H1 (cell line): Measurements from ENCODE around the gene DCDC2. TPM values are rescaled to one million over a fixed set of nuclear protein-coding genes. Genes with fewer than 3 reads are reported as not detected.

Experiments used
- CTCF ChIA-PET: fragments of 300-600 bp; sonication (Branson Sonifier 250); formaldehyde crosslinking; loops from one replicate; lab custom pipeline; 2021; ENCODE audit not compliant: partially characterized antibody; lab: Charles Lee
- POLR2A ChIA-PET: fragments of 300-600 bp; sonication (Branson Sonifier 250); formaldehyde crosslinking; loops from one replicate; lab custom pipeline; 2021; ENCODE audit warnings: inconsistent platforms; ENCODE audit not compliant: partially characterized antibody; lab: Charles Lee
- DNase-seq, 2 experiments: peaks; one replicate each; pipeline versions ENCODE4 v3.0.0 to v3.0.0-alpha.2; 2010 to 2022; ENCODE audit warnings: low spot score in 2 of 2, low read depth in 1 of 2, mixed read lengths in 1 of 2
- FAIRE-seq: peaks from 2 replicates; lab custom pipeline; 2011; peaks lifted over from hg19 to GRCh38; lab: Jason Lieb, UNC
- H2AFZ ChIP-seq: 2 replicates; pipeline ENCODE4 v1.8.1; 2012; ENCODE audit warnings: low read length, inconsistent platforms
- H2AK5ac ChIP-seq: 2 replicates; pipeline ENCODE4 v1.6.1; 2013; ENCODE audit warnings: low read depth, low read length
- H2BK120ac ChIP-seq: replicated peaks from 2 replicates; pipeline ENCODE3; 2013; ENCODE audit warnings: low read depth, low read length, inconsistent platforms
- H2BK12ac ChIP-seq: 2 replicates; pipeline ENCODE4 v1.6.1; 2013; ENCODE audit warnings: low read depth, low read length
- H2BK15ac ChIP-seq: 2 replicates; pipeline ENCODE4 v1.6.1; 2013; ENCODE audit warnings: low read length
- H2BK20ac ChIP-seq: 2 replicates; pipeline ENCODE4 v1.6.1; 2013; ENCODE audit warnings: low read length
- H2BK5ac ChIP-seq: 2 replicates; pipeline ENCODE4 v1.6.1; 2013; ENCODE audit warnings: low read depth, low read length
- H3K14ac ChIP-seq: 2 replicates; pipeline ENCODE4 v1.6.1; 2013; ENCODE audit warnings: inconsistent platforms; ENCODE audit not compliant: insufficient read length
- H3K18ac ChIP-seq: 2 replicates; pipeline ENCODE4 v1.6.1; 2013; ENCODE audit warnings: low read length; ENCODE audit errors: extremely low read depth
- H3K23ac ChIP-seq: 2 replicates; pipeline ENCODE4 v1.6.1; 2013; ENCODE audit warnings: inconsistent platforms; ENCODE audit not compliant: insufficient read length
- H3K23me2 ChIP-seq: 2 replicates; pipeline ENCODE4 v1.6.1; 2013; ENCODE audit warnings: low read depth, low read length
- H3K27ac ChIP-seq: 2 replicates; pipeline ENCODE4 v1.6.1; 2011; ENCODE audit warnings: low read depth, low read length, inconsistent platforms
- H3K27me3 ChIP-seq, 4 experiments: replicated peaks in 1 of 4; 1 replicate in 1 of 4; 2 replicates in 3 of 4; pipeline versions ENCODE4 v1.6.1 to v1.8.1; 2011 to 2013; ENCODE audit warnings: low read length in 3 of 4, mild to moderate bottlenecking in 3 of 4, inconsistent platforms in 2 of 4, mixed read lengths in 2 of 4, moderate library complexity in 1 of 4; ENCODE audit not compliant: control insufficient read depth in 3 of 4, insufficient read depth in 3 of 4; ENCODE audit errors: extremely low read depth in 1 of 4
- H3K36me3 ChIP-seq, 4 experiments: 2 replicates each; pipeline versions ENCODE4 v1.6.1 to v1.8.1; 2011 to 2013; ENCODE audit warnings: mild to moderate bottlenecking in 4 of 4, low read length in 3 of 4, moderate library complexity in 2 of 4, control low read depth in 1 of 4, inconsistent platforms in 1 of 4; ENCODE audit not compliant: insufficient read depth in 4 of 4, control insufficient read depth in 2 of 4
- H3K4ac ChIP-seq: replicated peaks from 2 replicates; pipeline ENCODE3; 2013; ENCODE audit warnings: low read length, low read depth, mixed read lengths, inconsistent platforms; ENCODE audit not compliant: insufficient read length
- H3K4me1 ChIP-seq, 4 experiments: replicated peaks in 1 of 4; 1 replicate in 1 of 4; 2 replicates in 3 of 4; pipeline versions ENCODE4 v1.6.1 to v1.8.1; 2011 to 2013; ENCODE audit warnings: low read length in 3 of 4, inconsistent platforms in 2 of 4, mixed read lengths in 1 of 4; ENCODE audit not compliant: insufficient read depth in 4 of 4, control insufficient read depth in 3 of 4
- H3K4me2 ChIP-seq, 2 experiments: 2 replicates each; pipeline versions ENCODE4 v1.6.1 to v1.8.1; 2011 to 2013; ENCODE audit warnings: low read depth in 2 of 2, low read length in 2 of 2, control low read depth in 1 of 2, inconsistent platforms in 1 of 2, mild to moderate bottlenecking in 1 of 2; ENCODE audit not compliant: insufficient read depth in 1 of 2
- H3K4me3 ChIP-seq, 4 experiments: fragments of 200-600, 300-600 bp in 1 of 4; sonication (generic), shearing (Covaris generic), sonication (Bioruptor Twin) in 1 of 4; 2 replicates each; pipeline versions ENCODE4 v1.5.1 to v1.8.1; 2011 to 2016; ENCODE audit warnings: low read length in 4 of 4, low read depth in 3 of 4, control low read depth in 2 of 4, inconsistent platforms in 2 of 4, mild to moderate bottlenecking in 2 of 4, mixed read lengths in 1 of 4, moderate library complexity in 1 of 4; ENCODE audit not compliant: insufficient read depth in 2 of 4; ENCODE audit errors: extremely low read depth in 1 of 4
- H3K56ac ChIP-seq: replicated peaks from 2 replicates; pipeline ENCODE3; 2013; ENCODE audit warnings: low read depth, mild to moderate bottlenecking, mixed read lengths, low read length, inconsistent platforms; ENCODE audit not compliant: insufficient read length
- H3K79me1 ChIP-seq: 2 replicates; pipeline ENCODE4 v1.6.1; 2013; ENCODE audit warnings: low read depth, low read length, control low read depth
- H3K79me2 ChIP-seq, 2 experiments: 2 replicates each; pipeline versions ENCODE4 v1.6.1 to v1.8.1; 2012 to 2013; ENCODE audit warnings: low read length in 2 of 2, mild to moderate bottlenecking in 2 of 2, inconsistent platforms in 1 of 2; ENCODE audit not compliant: insufficient read depth in 2 of 2, control insufficient read depth in 1 of 2
- H3K9ac ChIP-seq, 4 experiments: replicated peaks in 1 of 4; 1 replicate in 1 of 4; 2 replicates in 3 of 4; pipeline versions ENCODE4 v1.6.1 to v1.8.1; 2011 to 2013; ENCODE audit warnings: low read depth in 3 of 4, low read length in 3 of 4, control low read depth in 2 of 4, mild to moderate bottlenecking in 2 of 4, moderate library complexity in 2 of 4, inconsistent platforms in 1 of 4; ENCODE audit errors: extremely low read depth in 1 of 4
- H3K9me3 ChIP-seq, 2 experiments: 2 replicates each; pipeline versions ENCODE4 v1.6.1 to v1.8.1; 2012 to 2013; ENCODE audit warnings: mild to moderate bottlenecking in 2 of 2, moderate library complexity in 2 of 2, control low read depth in 1 of 2, inconsistent platforms in 1 of 2, low read depth in 1 of 2, low read length in 1 of 2, mixed read lengths in 1 of 2; ENCODE audit not compliant: insufficient read depth in 2 of 2
- H4K20me1 ChIP-seq, 2 experiments: replicated peaks in 1 of 2; 2 replicates each; pipeline versions ENCODE3 to v1.8.1; 2011 to 2013; ENCODE audit warnings: inconsistent platforms in 2 of 2, low read length in 2 of 2, mild to moderate bottlenecking in 1 of 2; ENCODE audit not compliant: insufficient read depth in 2 of 2, control insufficient read depth in 1 of 2
- H4K5ac ChIP-seq: 2 replicates; pipeline ENCODE4 v1.6.1; 2013; ENCODE audit warnings: low read length, low read depth, mixed read lengths, inconsistent platforms; ENCODE audit not compliant: insufficient read length
- H4K8ac ChIP-seq: 2 replicates; pipeline ENCODE4 v1.8.0; 2013; ENCODE audit warnings: mild to moderate bottlenecking, moderate library complexity, low read length, inconsistent platforms; ENCODE audit not compliant: insufficient read depth; ENCODE audit errors: extremely low read depth
- H4K91ac ChIP-seq: replicated peaks from 2 replicates; pipeline ENCODE3; 2013; ENCODE audit warnings: low read length, mixed read lengths, inconsistent platforms; ENCODE audit not compliant: insufficient read length
- BACH1 ChIP-seq: IDR thresholded peaks from 2 replicates; pipeline ENCODE4 v1.6.1; 2012; ENCODE audit warnings: low read length, improper control_type of control experiment
- EZH2 ChIP-seq: fragments of 200-600 bp; sonication (generic); IDR thresholded peaks from 2 replicates; pipeline ENCODE4 v1.7.1; 2012; ENCODE audit warnings: low read depth, mild to moderate bottlenecking, moderate library complexity, low read length, inconsistent platforms; ENCODE audit not compliant: severe bottlenecking
- GTF2F1 ChIP-seq: IDR thresholded peaks from 2 replicates; pipeline ENCODE4 v1.6.1; 2012; ENCODE audit warnings: low read depth, low read length, improper control_type of control experiment, borderline replicate concordance
- HDAC6 ChIP-seq: IDR thresholded peaks from one replicate; pipeline ENCODE4 v1.7.1; 2012; ENCODE audit warnings: low read depth, mild to moderate bottlenecking, inconsistent platforms, low read length, moderate library complexity
- POLR2AphosphoS5 ChIP-seq: IDR thresholded peaks from 2 replicates; pipeline ENCODE4 v1.6.1; 2011; ENCODE audit warnings: low read depth, low read length
- RBBP5 ChIP-seq: IDR thresholded peaks from 2 replicates; pipeline ENCODE4 v1.7.1; 2012; ENCODE audit warnings: low read depth, mild to moderate bottlenecking, inconsistent platforms, low read length, moderate library complexity, borderline replicate concordance
- RXRA ChIP-seq: IDR thresholded peaks from 2 replicates; pipeline ENCODE4 v1.6.1; 2011; ENCODE audit warnings: low read depth, mild to moderate bottlenecking, low read length, moderate library complexity; ENCODE audit not compliant: insufficient read depth
- SIRT6 ChIP-seq: IDR thresholded peaks from one replicate; pipeline ENCODE4 v1.7.1; 2012; ENCODE audit warnings: low read length, inconsistent platforms
- SP4 ChIP-seq: IDR thresholded peaks from 2 replicates; pipeline ENCODE4 v1.6.1; 2012; ENCODE audit warnings: low read length, inconsistent platforms
- SUZ12 ChIP-seq: fragments of 200-600 bp; sonication (generic); IDR thresholded peaks from 2 replicates; pipeline ENCODE4 v1.6.1; 2012; ENCODE audit warnings: mild to moderate bottlenecking, inconsistent platforms, low read length, moderate library complexity, mixed read lengths
- TAF7 ChIP-seq: optimal IDR thresholded peaks from 2 replicates; pipeline ENCODE3; 2011; ENCODE audit warnings: low read depth, mild to moderate bottlenecking, inconsistent platforms, low read length, moderate library complexity, borderline replicate concordance
- WGBS, 2 experiments: shearing (Covaris generic) in 1 of 2; methylation state at CpG; one replicate each; pipeline versions ENCODE4 v1.1.6 to v1.1.7; 2013 to 2015; ENCODE audit warnings: low lambda C conversion rate in 2 of 2, mixed read lengths in 2 of 2, inconsistent platforms in 1 of 2, low coverage in 1 of 2, missing lambda C conversion rate in 1 of 2; ENCODE audit not compliant: insufficient replicate concordance in 2 of 2, insufficient coverage in 1 of 2, insufficient read length in 1 of 2; ENCODE audit errors: extremely low coverage in 1 of 2, missing lambda C conversion rate in 1 of 2; 5-methylcytosine and 5-hydroxymethylcytosine counted together
- polyA plus RNA-seq, 7 experiments: library from polyadenylated mRNA; depleted of rRNA in 3 of 7; stranded (reverse) in 5 of 7; unstranded in 2 of 7; fragments of >200 nt in 5 of 7; fragments of 200-250 nt in 2 of 7; gene quantifications; 1 replicate in 5 of 7; 2 replicates in 1 of 7; 4 replicates in 1 of 7; pipeline versions ENCODE4 v1.2.1 to v1.2.3, GENCODE V29; 2011 to 2013; ENCODE audit warnings: missing spikeins in 2 of 7, mixed read lengths in 2 of 7
- total RNA-seq: library from RNA; stranded (reverse); fragmentation: NEBNext Ultra II Directional; extraction: Animal tissue kit (Norgen Biotek cat#: 25700); gene quantifications from 2 replicates; pipeline ENCODE4 v1.2.1, GENCODE V29; 2021

DCDC2 gene
- total and polyA plus RNA-seq, 2 of the 8 experiments (the other 6 are each of a cell fraction or from before 2014, with no cell fraction given): 0.03 to 0.15 TPM

GRCh38 chr6:24148154-24148570 lies 209.7 kb downstream of the DCDC2 start:
- Histone ChIP-seq H3K56ac (no peak overlapping the region), H4K5ac (no peak overlapping the region), H3K23me2 (no peaks in the 10 kb centered on the region; the same call in 1 of the 2 replicates), H2BK12ac (no peak overlapping the region), H2AFZ (no peak overlapping the region), H3K4ac (no peak overlapping the region), H3K9me3 (no peaks in the 10 kb centered on the region), H2BK5ac (no peak overlapping the region), H3K23ac (no peak overlapping the region), H3K79me1 (no peaks in the 10 kb centered on the region), H2AK5ac (no peak overlapping the region), H3K27me3 (no peaks in the 10 kb centered on the region), H3K36me3 (no peaks in the 10 kb centered on the region), H3K9ac (no peak overlapping the region), H2BK120ac (no peak overlapping the region), H2BK20ac (no peak overlapping the region), H3K79me2 (no peaks in the 10 kb centered on the region), H3K4me2 (no peak overlapping the region), H3K4me3 (no peak overlapping the region), H3K14ac (no peak overlapping the region), H4K8ac (no peak overlapping the region), H2BK15ac (no peak overlapping the region), H4K20me1 (no peaks in the 10 kb centered on the region), H3K18ac (no peak overlapping the region), H3K4me1 (no peaks in the 10 kb centered on the region), H3K27ac (no peak overlapping the region), H4K91ac (no peak overlapping the region)
- 87% methylated on average over 3 of the region's 3 CpGs; no CpG with 5 or more reads in 1 of the 2 experiments for WGBS, 2 experiments
- FAIRE-seq (no peak), DNase-seq (no peak)
- no peak for TF ChIP-seq HDAC6
- no peak for TF ChIP-seq SIRT6
- no peak for TF ChIP-seq SP4
- no peak for TF ChIP-seq TAF7
- TF ChIP-seq RXRA: no peak
- TF ChIP-seq GTF2F1: no peak
- TF ChIP-seq SUZ12: no peak
- no peak for TF ChIP-seq RBBP5
- TF ChIP-seq POLR2AphosphoS5: no peak
- no peak for TF ChIP-seq EZH2
- TF ChIP-seq BACH1: no peak
- POLR2A ChIA-PET: no interaction called here
- CTCF ChIA-PET: interaction anchor here (0.6 to 1.6 kb wide), 3 partner anchors 16 to 241 kb away, joined by 3 to 5 read pairs (median 4); no protein-coding TSS in a partner anchor
